Testis (tissue), 2 donors: ENCODE results near the gene DNAJC13.

Experiments used
- CTCF ChIP-seq, 3 experiments: fragments of 450-650 bp in 2 of 3; fragments of 200-600 bp in 1 of 3; sonication (generic) in 1 of 3; IDR thresholded peaks; one replicate each; pipeline ENCODE4 v1.5.1; 2016 to 2019; ENCODE audit warnings: antibody characterized with exemption in 3 of 3, mild to moderate bottlenecking in 2 of 3, moderate library complexity in 1 of 3
- POLR2A ChIP-seq: fragments of 450-650 bp; IDR thresholded peaks from one replicate; pipeline ENCODE4 v1.6.1; 2017; ENCODE audit warnings: antibody characterized with exemption, mild to moderate bottlenecking, moderate library complexity

- TF ChIP-seq CTCF (IDR thresholded peaks at IDR 0.05): no peak
- no peak for TF ChIP-seq POLR2A
Observed at GRCh38 chr3:132521901-132522300, 104.6 kb downstream of the DNAJC13 start.
